GM18519 (cell line): ENCODE results near the gene AVP.
"Not testable (repeated sequence)": the region's sequence is repeated elsewhere in the genome, so short reads cannot be mapped to it uniquely, and the experiment has no call there.

Experiments
- ATAC-seq: cut with Tn5 transposase; IDR thresholded peaks from one replicate; pipeline ENCODE4 v1.9.1; 2021; ENCODE audit warnings: mild to moderate bottlenecking, moderate library complexity; ENCODE audit not compliant: unreplicated experiment, low FRiP score

The AVP gene

GRCh38 chr20:3085571-3086072 lies 1.1 kb upstream of the AVP start:
- no peak for ATAC-seq

GRCh38 chr20:3084986-3085360 lies 449 bp upstream of the AVP start:
- no peak for ATAC-seq

- ATAC-seq: no peak
Measured at GRCh38 chr20:3082955-3083952, 1.3 kb downstream of the AVP start.

- no peak for ATAC-seq
Measured at GRCh38 chr20:3082306-3082951, 2.1 kb downstream of the AVP start.

- no peak for ATAC-seq
Measured at GRCh38 chr20:3081641-3082040, 2.9 kb downstream of the AVP start.

GRCh38 chr20:3080939-3081388 lies 3.6 kb downstream of the AVP start:
- ATAC-seq: no peak

- ATAC-seq: no peak
Measured at GRCh38 chr20:3077618-3078134, 6.8 kb downstream of the AVP start.

GRCh38 chr20:3075315-3075714 lies 9.2 kb downstream of the AVP start:
- ATAC-seq: not testable (repeated sequence)

- no peak for ATAC-seq
Measured at GRCh38 chr20:3074812-3075211, 9.7 kb downstream of the AVP start.

- ATAC-seq: not testable (repeated sequence)
Measured at GRCh38 chr20:3073251-3073643, 11.3 kb downstream of the AVP start.

GRCh38 chr20:3072530-3073250 lies 11.8 kb downstream of the AVP start:
- ATAC-seq: no peak

GRCh38 chr20:3071610-3072529 lies 12.7 kb downstream of the AVP start, which contains the start of gene OXT:
OXT (plus strand) TSS chr20:3071620; CDS start chr20:3071656, 36 bp downstream.
- ATAC-seq: no peak

- ATAC-seq: no peak
Measured at GRCh38 chr20:3071266-3071609, 13.3 kb downstream of the AVP start.

GRCh38 chr20:3070725-3071124 lies 13.8 kb downstream of the AVP start:
- ATAC-seq: no peak

- no peak for ATAC-seq
Measured at GRCh38 chr20:3068986-3069900, 15.3 kb downstream of the AVP start.

- ATAC-seq: no peak
Measured at GRCh38 chr20:3068075-3068474, 16.4 kb downstream of the AVP start.

- no peak for ATAC-seq
Measured at GRCh38 chr20:3067139-3068014, 17.1 kb downstream of the AVP start.

GRCh38 chr20:3064119-3064518 lies 20.4 kb downstream of the AVP start:
- not testable (repeated sequence) for ATAC-seq
